ENCODE measurements around the gene NTRK3.

DNA sequence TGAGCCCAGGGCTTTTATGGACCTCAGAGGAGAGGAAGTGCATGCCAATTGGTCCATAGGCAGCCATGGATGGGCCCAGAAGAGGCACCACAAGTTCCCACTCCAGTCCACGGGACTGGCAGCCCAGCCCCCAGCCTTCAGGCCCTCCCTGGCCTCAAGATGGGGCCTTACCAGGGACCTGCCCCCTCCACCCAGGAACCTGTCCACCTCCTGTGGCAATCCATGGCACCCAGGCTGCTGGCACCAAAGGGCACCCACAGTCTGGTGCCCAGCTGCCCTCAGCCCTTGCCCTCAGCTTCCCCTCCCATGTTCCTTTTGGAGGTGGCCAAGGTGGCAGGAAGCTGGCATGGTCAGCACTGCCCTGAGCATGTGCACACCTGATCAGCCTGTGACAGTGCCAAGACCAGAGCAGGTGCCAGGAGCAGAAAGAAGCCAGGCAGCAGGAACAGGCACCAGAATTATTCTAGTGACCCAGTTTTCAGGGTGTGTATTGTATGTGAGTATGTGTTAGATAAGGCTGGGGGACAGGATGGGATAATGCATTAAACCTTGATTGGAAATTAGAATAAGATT, 415.0 kb downstream of the NTRK3 start:
- TF ChIP-seq RAD21 (IDR thresholded peaks at IDR 0.05): no peak
- TF ChIP-seq, protein P1, sequence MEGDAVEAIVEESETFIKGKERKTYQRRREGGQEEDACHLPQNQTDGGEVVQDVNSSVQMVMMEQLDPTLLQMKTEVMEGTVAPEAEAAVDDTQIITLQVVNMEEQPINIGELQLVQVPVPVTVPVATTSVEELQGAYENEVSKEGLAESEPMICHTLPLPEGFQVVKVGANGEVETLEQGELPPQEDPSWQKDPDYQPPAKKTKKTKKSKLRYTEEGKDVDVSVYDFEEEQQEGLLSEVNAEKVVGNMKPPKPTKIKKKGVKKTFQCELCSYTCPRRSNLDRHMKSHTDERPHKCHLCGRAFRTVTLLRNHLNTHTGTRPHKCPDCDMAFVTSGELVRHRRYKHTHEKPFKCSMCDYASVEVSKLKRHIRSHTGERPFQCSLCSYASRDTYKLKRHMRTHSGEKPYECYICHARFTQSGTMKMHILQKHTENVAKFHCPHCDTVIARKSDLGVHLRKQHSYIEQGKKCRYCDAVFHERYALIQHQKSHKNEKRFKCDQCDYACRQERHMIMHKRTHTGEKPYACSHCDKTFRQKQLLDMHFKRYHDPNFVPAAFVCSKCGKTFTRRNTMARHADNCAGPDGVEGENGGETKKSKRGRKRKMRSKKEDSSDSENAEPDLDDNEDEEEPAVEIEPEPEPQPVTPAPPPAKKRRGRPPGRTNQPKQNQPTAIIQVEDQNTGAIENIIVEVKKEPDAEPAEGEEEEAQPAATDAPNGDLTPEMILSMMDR (IDR thresholded peaks at IDR 0.05; ENCODE audit: low read depth, low read length, missing input control): no peak
- TF ChIP-seq, protein P2, sequence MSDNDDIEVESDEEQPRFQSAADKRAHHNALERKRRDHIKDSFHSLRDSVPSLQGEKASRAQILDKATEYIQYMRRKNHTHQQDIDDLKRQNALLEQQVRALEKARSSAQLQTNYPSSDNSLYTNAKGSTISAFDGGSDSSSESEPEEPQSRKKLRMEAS (IDR thresholded peaks at IDR 0.05): no peak
- TF ChIP-seq, protein P3, sequence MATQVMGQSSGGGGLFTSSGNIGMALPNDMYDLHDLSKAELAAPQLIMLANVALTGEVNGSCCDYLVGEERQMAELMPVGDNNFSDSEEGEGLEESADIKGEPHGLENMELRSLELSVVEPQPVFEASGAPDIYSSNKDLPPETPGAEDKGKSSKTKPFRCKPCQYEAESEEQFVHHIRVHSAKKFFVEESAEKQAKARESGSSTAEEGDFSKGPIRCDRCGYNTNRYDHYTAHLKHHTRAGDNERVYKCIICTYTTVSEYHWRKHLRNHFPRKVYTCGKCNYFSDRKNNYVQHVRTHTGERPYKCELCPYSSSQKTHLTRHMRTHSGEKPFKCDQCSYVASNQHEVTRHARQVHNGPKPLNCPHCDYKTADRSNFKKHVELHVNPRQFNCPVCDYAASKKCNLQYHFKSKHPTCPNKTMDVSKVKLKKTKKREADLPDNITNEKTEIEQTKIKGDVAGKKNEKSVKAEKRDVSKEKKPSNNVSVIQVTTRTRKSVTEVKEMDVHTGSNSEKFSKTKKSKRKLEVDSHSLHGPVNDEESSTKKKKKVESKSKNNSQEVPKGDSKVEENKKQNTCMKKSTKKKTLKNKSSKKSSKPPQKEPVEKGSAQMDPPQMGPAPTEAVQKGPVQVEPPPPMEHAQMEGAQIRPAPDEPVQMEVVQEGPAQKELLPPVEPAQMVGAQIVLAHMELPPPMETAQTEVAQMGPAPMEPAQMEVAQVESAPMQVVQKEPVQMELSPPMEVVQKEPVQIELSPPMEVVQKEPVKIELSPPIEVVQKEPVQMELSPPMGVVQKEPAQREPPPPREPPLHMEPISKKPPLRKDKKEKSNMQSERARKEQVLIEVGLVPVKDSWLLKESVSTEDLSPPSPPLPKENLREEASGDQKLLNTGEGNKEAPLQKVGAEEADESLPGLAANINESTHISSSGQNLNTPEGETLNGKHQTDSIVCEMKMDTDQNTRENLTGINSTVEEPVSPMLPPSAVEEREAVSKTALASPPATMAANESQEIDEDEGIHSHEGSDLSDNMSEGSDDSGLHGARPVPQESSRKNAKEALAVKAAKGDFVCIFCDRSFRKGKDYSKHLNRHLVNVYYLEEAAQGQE (IDR thresholded peaks at IDR 0.05): no peak
- no peak for TF ChIP-seq TAF1 (conservative IDR thresholded peaks at IDR 0.05)
- no peak for TF ChIP-seq YY1 (IDR thresholded peaks at IDR 0.05)
- no peak for TF ChIP-seq NR2F2 (IDR thresholded peaks at IDR 0.05)
- TF ChIP-seq, protein P4, sequence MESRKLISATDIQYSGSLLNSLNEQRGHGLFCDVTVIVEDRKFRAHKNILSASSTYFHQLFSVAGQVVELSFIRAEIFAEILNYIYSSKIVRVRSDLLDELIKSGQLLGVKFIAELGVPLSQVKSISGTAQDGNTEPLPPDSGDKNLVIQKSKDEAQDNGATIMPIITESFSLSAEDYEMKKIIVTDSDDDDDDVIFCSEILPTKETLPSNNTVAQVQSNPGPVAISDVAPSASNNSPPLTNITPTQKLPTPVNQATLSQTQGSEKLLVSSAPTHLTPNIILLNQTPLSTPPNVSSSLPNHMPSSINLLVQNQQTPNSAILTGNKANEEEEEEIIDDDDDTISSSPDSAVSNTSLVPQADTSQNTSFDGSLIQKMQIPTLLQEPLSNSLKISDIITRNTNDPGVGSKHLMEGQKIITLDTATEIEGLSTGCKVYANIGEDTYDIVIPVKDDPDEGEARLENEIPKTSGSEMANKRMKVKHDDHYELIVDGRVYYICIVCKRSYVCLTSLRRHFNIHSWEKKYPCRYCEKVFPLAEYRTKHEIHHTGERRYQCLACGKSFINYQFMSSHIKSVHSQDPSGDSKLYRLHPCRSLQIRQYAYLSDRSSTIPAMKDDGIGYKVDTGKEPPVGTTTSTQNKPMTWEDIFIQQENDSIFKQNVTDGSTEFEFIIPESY (IDR thresholded peaks at IDR 0.05): no peak
